Activated CD4-positive, alpha-beta T cell treated with anti-CD3 and anti-CD28 coated beads, Interleukin-2, amount 10 ng/mL, durations not matched to agents 24 days and 14 days (primary cell): ENCODE measurements around the gene NFKBIE. TPM values are rescaled to one million over a fixed set of nuclear protein-coding genes. Genes with fewer than 3 reads are reported as not detected.

Source experiments
- DNase-seq: peaks from one replicate; pipeline ENCODE4 v3.0.0; 2022
- H3K27ac Mint-ChIP-seq: one replicate; pipeline ENCODE4 v1.8.0; 2022; ENCODE audit warnings: mild to moderate bottlenecking, mixed read lengths
- H3K27me3 Mint-ChIP-seq: one replicate; pipeline ENCODE4 v1.8.0; 2022; ENCODE audit warnings: mixed read lengths
- H3K36me3 Mint-ChIP-seq: one replicate; pipeline ENCODE4 v1.8.0; 2022; ENCODE audit warnings: low read depth, mild to moderate bottlenecking, mixed read lengths
- H3K4me1 Mint-ChIP-seq: one replicate; pipeline ENCODE4 v1.8.0; 2021; ENCODE audit warnings: mixed read lengths
- H3K4me3 Mint-ChIP-seq: one replicate; pipeline ENCODE4 v1.8.0; 2022; ENCODE audit warnings: mild to moderate bottlenecking, moderate library complexity, mixed read lengths
- H3K9me3 Mint-ChIP-seq: one replicate; pipeline ENCODE4 v1.8.0; 2021; ENCODE audit warnings: mixed read lengths
- intact Hi-C: fragments of 100-400 bp; cut with micrococcal nuclease; formaldehyde crosslinking; loops from one replicate; pipeline ENCODE4 v1.15.1; 2023
- total RNA-seq: library from RNA; stranded (reverse); gene quantifications from 2 replicates; pipeline ENCODE4 v1.2.3, GENCODE V29; 2022

Gene NFKBIE
- total RNA-seq, 1 donor from 2014 or later = 28.2 TPM

- DNase-seq = no peak
- intact Hi-C loops = no loop called here
- peaks cover under 1% of the 10 kb centered on the region for H3K4me1 Mint-ChIP-seq
- H3K4me3 Mint-ChIP-seq = no peak overlapping the region
- no peak overlapping the region for H3K27ac Mint-ChIP-seq
- peaks cover 48% of the 10 kb centered on the region for H3K36me3 Mint-ChIP-seq
- H3K9me3 Mint-ChIP-seq = no peaks in the 10 kb centered on the region
- peaks cover 11% of the 10 kb centered on the region for H3K27me3 Mint-ChIP-seq
Measured at GRCh38 chr6:44302856-44303255, 37.5 kb upstream of the NFKBIE start.

- intact Hi-C loops = no loop called here
- no peaks in the 10 kb centered on the region for H3K9me3 Mint-ChIP-seq
- H3K4me3 Mint-ChIP-seq = no peak overlapping the region
- H3K4me1 Mint-ChIP-seq = peaks cover 3% of the 10 kb centered on the region
- no peak overlapping the region for H3K27ac Mint-ChIP-seq
- peaks cover 45% of the 10 kb centered on the region for H3K36me3 Mint-ChIP-seq
- H3K27me3 Mint-ChIP-seq = peaks cover 15% of the 10 kb centered on the region
- no peak for DNase-seq
Measured at GRCh38 chr6:44301782-44302564, 36.6 kb upstream of the NFKBIE start.

- DNase-seq = no peak
- H3K36me3 Mint-ChIP-seq = peaks cover 45% of the 10 kb centered on the region
- H3K4me1 Mint-ChIP-seq = peaks cover 3% of the 10 kb centered on the region
- no peak overlapping the region for H3K27ac Mint-ChIP-seq
- no peaks in the 10 kb centered on the region for H3K9me3 Mint-ChIP-seq
- no peak overlapping the region for H3K4me3 Mint-ChIP-seq
- peaks cover 24% of the 10 kb centered on the region for H3K27me3 Mint-ChIP-seq
- intact Hi-C loops = no loop called here
Measured at GRCh38 chr6:44301106-44301505, 35.8 kb upstream of the NFKBIE start.

DNA sequence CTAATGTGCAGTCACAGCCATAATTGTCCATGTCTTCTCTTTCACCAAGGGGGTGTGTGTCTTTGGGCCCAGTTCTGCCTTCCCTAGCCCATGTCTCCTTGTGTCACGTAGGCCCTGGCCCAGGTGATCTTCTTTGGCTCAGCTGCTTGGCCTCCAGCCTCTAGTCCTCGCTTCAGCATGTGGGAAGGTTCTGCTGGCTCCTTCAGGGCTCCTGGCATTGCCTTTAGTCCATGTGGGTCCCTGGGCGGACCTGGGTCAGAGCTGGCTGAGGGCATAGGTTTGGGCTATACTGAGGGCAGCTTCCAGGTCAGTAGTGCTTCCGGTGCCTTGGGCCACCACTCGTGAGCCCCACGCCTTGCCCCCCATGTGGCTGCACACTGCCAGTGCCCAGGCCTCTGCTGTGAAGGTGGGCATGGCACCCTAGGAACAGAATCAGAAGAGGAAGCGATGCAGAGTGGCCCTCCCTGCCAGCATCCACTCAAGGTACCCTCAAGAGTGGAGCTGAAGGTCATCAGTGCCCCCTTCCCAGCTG is 35.0 kb upstream of the NFKBIE start:
- Mint-ChIP-seq H3K9me3 (no peaks in the 10 kb centered on the region), H3K27me3 (peaks cover 30% of the 10 kb centered on the region), H3K4me1 (peaks cover 3% of the 10 kb centered on the region), H3K27ac (no peak overlapping the region), H3K4me3 (no peak overlapping the region), H3K36me3 (peaks cover 42% of the 10 kb centered on the region)
- intact Hi-C loops = no loop called here
- no peak for DNase-seq

GRCh38 chr6:44298864-44299263 is 33.5 kb upstream of the NFKBIE start:
- Mint-ChIP-seq H3K4me3 (no peak overlapping the region), H3K36me3 (peaks cover 36% of the 10 kb centered on the region), H3K27ac (no peak overlapping the region)

DNA sequence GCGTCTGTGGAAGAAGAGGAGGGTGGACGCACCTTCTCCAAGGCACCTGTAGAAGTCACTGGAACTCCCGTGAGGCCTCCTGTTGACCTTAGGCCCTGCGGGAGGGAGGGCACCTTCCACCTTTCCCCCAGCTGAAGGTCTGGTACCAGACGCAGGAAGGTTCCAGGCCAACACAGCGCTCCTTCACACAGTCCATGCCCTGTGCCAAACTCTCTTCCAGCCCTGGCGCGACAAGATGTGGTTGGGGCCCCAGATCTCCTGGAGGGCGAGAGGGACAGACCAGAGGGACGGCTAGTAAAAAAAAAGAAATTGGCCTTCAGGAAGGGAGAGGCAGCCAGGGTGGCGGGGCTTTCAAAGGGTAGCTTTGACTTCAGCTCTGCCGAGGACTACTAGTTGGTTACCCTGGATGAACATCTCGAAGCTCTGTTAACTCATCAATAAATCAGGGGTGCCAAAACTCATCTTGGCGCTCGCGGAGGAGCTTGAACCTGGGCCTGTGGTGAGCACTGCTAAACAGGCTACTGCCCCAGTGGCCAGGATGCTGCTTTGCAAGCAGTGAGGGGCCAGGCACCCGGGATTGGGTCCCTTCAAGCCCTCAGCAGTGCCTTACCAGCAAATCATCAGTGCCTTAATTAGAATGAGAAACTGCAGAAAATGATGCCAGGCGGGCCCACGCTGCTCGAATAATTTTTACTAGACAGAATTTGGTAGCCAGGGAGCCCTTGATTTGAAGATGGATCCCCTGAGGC is 32.9 kb upstream of the NFKBIE start:
- H3K36me3 Mint-ChIP-seq = peaks cover 32% of the 10 kb centered on the region
- no peaks in the 10 kb centered on the region for H3K9me3 Mint-ChIP-seq
- H3K27ac Mint-ChIP-seq = no peak overlapping the region
- intact Hi-C loops = no loop called here
- peaks cover 43% of the 10 kb centered on the region for H3K27me3 Mint-ChIP-seq
- H3K4me1 Mint-ChIP-seq = peaks cover 3% of the 10 kb centered on the region
- no peak for DNase-seq
- peak overlapping the region; percentile 66 for H3K4me3 Mint-ChIP-seq

More at GRCh38 chr6:44298864-44299263, 33.5 kb upstream of the NFKBIE start:
- no peaks in the 10 kb centered on the region for H3K9me3 Mint-ChIP-seq
- peaks cover 3% of the 10 kb centered on the region for H3K4me1 Mint-ChIP-seq
- DNase-seq = no peak
- intact Hi-C loops = no loop called here
- peaks cover 39% of the 10 kb centered on the region for H3K27me3 Mint-ChIP-seq

- no peaks in the 10 kb centered on the region for H3K9me3 Mint-ChIP-seq
- H3K27ac Mint-ChIP-seq = no peak overlapping the region
- DNase-seq = peak; percentile 85
- intact Hi-C loops = no loop called here
- peaks cover 3% of the 10 kb centered on the region for H3K4me1 Mint-ChIP-seq
- H3K27me3 Mint-ChIP-seq = peaks cover 46% of the 10 kb centered on the region
- peak overlapping the region; percentile 66 for H3K4me3 Mint-ChIP-seq
- peaks cover 27% of the 10 kb centered on the region for H3K36me3 Mint-ChIP-seq
Measured at GRCh38 chr6:44297063-44298038, 32.0 kb upstream of the NFKBIE start.

DNA sequence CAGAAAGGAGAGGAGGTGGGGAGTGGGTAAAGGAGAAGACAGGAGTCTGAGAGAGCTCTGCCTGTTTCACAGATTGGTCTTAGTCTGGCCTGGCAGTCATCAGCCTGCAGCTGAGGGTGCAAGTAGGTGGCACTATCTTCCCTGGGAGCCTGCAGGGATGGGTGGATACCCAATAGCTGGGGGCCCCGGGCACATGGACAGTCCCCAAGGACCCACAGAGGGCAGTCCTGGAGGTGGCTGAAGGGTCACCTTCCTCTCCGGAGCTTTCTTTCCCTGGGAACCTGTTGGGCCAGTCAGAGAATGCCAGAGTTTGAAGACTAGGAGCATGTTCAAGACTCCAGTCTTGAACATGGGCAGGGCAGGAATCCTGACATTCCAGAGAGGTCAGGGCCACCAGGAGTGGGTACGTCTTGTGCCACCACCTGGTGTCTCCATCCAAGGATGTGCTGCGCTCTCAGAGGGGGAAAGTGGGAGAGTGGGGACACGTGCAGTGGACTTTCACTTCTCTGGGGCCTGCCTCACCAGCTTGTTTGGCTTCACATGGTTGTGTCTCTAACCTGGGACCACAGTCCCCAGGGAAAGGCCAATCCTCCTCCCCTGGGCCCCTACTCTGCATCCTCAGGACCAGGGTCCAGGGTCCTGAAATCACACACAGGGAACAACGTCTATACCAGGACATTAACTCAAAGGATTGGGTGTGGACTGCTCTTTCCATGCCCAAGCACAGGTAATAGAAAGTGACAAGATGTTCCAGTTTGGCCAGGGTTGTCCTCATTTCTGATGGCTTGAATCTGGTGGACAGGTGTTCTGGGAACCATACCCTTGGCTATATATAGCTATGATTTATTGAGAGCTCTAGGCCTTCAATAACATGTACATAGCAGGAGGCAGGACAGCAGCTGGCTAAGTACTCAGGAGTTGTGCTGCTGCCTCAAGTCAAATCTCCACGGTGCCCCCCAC is 29.8 kb upstream of the NFKBIE start:
- no peaks in the 10 kb centered on the region for H3K9me3 Mint-ChIP-seq
- peaks cover 62% of the 10 kb centered on the region for H3K27me3 Mint-ChIP-seq
- intact Hi-C loops = no loop called here
- H3K4me3 Mint-ChIP-seq = no peak overlapping the region
- peaks cover 9% of the 10 kb centered on the region for H3K36me3 Mint-ChIP-seq
- H3K27ac Mint-ChIP-seq = no peak overlapping the region
- peaks cover 3% of the 10 kb centered on the region for H3K4me1 Mint-ChIP-seq
- no peak for DNase-seq

DNA sequence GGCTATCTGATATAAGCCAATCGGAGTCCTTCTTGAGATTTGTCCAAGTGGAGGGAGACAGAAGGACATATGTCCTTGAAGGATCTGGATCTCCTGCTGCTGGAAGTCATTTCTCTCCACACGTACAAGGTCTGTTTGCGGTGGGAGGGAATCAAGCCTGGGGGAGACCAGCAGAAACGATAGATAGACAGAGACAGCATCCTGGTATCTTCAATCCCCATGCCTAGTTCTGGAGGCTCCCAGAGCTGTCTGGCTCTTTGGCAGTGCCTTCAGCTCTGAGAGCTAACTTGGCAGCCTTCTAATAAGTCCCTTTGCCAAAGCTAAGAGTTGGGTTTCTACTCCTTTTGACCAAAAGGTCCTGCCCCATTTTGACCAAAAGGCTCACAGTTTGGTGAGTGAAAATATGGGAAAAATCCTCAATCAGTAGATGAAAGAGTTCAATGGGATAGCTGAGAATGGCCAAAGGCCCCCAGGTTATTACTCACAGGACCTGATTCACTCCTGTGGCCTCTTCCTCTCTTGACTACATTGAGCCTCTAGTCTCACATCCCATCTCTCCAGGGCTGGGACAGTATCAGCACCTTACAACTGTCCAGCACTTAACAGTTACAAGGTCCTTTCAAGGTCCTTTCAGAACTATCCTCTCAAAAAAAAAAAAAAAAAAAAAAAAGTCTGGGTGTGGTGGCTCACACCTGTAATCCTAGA is 27.5 kb upstream of the NFKBIE start:
- H3K36me3 Mint-ChIP-seq = no peaks in the 10 kb centered on the region
- peaks cover 60% of the 10 kb centered on the region for H3K27me3 Mint-ChIP-seq

DNA sequence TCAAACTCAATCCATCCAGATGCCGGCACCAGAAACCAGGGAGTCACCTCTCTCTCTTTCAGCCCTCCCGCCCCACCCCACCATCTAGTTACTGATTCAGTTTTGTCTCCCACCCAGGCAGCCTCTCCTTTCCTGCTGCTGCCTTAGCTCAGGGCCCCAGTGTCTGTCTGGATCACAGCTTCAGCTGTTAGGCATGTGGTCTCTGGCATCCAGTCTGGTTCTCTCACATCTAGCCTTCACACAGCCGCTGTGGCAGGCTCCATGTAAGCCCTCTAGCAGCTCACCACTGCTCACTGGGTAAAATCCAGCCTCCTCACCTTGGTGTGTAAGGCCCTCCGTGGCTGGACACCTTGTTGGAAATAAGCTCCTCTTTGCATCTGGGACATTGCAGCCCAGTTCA is 26.5 kb upstream of the NFKBIE start:
- Mint-ChIP-seq H3K27ac (no peak overlapping the region), H3K36me3 (no peaks in the 10 kb centered on the region), H3K4me3 (no peak overlapping the region), H3K4me1 (no peaks in the 10 kb centered on the region), H3K27me3 (peaks cover 62% of the 10 kb centered on the region), H3K9me3 (no peaks in the 10 kb centered on the region)
- no peak for DNase-seq
- intact Hi-C loops = no loop called here

More for the DNA sequence above, 27.5 kb upstream of the NFKBIE start:
- Mint-ChIP-seq H3K4me1 (peaks cover 2% of the 10 kb centered on the region), H3K4me3 (no peak overlapping the region), H3K27ac (no peak overlapping the region), H3K9me3 (no peaks in the 10 kb centered on the region)
- intact Hi-C loops = no loop called here
- no peak for DNase-seq

DNA sequence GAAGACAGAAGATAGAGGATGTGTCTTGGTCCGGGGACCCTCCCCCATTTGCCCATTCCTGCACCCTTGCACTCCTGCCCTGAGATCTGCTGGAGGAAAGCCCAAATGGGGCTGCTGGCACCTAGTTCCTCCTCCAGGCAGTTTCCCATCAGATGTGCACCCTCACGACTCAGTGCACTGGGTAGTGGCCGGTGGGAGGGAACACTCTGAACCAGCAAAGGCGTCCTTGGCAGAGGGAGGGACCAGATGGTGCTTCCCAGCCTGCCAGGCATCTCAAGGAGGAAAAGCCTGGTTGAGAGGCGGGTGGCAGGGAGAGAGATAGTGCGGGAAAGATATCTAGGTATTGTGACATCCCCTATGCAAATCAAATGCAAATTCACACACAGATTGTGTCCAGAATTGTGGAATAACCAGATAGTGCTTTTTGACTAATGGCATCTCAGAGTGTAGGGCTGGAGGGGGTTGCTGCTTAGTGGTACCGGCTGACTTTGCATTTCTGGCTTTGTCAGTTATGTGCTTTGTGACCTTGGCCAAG is 24.4 kb upstream of the NFKBIE start:
- no peaks in the 10 kb centered on the region for H3K4me1 Mint-ChIP-seq
- no peaks in the 10 kb centered on the region for H3K36me3 Mint-ChIP-seq
- no peaks in the 10 kb centered on the region for H3K9me3 Mint-ChIP-seq
- H3K27me3 Mint-ChIP-seq = peaks cover 47% of the 10 kb centered on the region
- H3K27ac Mint-ChIP-seq = no peak overlapping the region
- intact Hi-C loops = no loop called here
- no peak overlapping the region for H3K4me3 Mint-ChIP-seq
- no peak for DNase-seq

- intact Hi-C loops = no loop called here
- Mint-ChIP-seq H3K9me3 (no peaks in the 10 kb centered on the region), H3K4me1 (no peaks in the 10 kb centered on the region), H3K27ac (no peak overlapping the region), H3K27me3 (peaks cover 38% of the 10 kb centered on the region), H3K36me3 (no peaks in the 10 kb centered on the region), H3K4me3 (no peak overlapping the region)
- no peak for DNase-seq
Measured at GRCh38 chr6:44286747-44287146, 21.4 kb upstream of the NFKBIE start.
